NT2/D1 (cell line): Measurements from ENCODE around the gene GRP.

Experiments used
- SUZ12 ChIP-seq: IDR thresholded peaks from 2 replicates; pipeline ENCODE4 v1.6.1; 2011; ENCODE audit not compliant: insufficient read length, insufficient read depth; ENCODE audit errors: extremely low read depth
- YY1 ChIP-seq: IDR thresholded peaks from 2 replicates; pipeline ENCODE4 v1.6.1; 2011; ENCODE audit not compliant: insufficient read length, insufficient read depth
- ZNF274 ChIP-seq: IDR thresholded peaks from 2 replicates; pipeline ENCODE4 v1.6.1; 2011; ENCODE audit warnings: mild to moderate bottlenecking, low read depth, low read length

DNA sequence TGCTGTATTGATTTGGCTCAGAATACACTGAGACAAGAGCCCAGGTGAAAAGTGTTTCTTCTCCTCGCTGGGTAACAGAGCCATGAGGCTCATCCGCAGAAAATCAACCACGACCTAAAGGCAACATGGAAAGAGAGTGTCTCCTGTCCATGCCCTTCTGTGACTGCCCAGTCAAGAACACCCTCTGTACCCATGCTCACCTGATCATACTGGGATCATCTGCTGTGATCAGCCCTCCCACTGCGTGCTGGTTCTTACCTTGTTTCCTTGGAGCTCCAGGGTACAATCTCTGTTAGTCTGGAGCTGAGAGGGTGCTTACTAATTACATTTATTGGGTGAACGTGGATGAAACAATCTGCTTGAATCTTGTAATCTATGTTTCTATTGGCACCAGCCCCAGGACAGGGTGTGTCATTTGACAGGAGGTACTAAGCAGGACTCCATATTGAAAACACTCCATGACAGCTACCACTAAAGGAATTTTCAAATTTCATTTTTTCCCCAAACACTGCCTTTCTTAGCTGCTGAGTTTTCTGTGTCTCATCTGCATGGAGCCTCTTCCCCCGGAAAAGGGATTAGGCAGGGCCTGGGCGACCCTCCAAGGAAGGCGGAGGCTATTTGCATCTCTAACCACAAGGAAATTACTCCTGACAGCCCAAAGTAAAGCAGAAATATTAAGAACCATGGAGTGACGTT is 39.7 kb upstream of the GRP start:
- no peak for TF ChIP-seq ZNF274
- TF ChIP-seq YY1: no peak
- TF ChIP-seq SUZ12: no peak
